ENCODE data around the gene SMYD4. TPM values are rescaled to one million over a fixed set of nuclear protein-coding genes. Genes with fewer than 3 reads are reported as not detected.

The SMYD4 gene
- total and polyA plus RNA-seq, 2 experiments from 2014 or later: 17.0 to 21.9 TPM

GRCh38 chr17:1796800-1797199 lies 32.9 kb downstream of the SMYD4 start (continued):
- TF ChIP-seq, protein P1, sequence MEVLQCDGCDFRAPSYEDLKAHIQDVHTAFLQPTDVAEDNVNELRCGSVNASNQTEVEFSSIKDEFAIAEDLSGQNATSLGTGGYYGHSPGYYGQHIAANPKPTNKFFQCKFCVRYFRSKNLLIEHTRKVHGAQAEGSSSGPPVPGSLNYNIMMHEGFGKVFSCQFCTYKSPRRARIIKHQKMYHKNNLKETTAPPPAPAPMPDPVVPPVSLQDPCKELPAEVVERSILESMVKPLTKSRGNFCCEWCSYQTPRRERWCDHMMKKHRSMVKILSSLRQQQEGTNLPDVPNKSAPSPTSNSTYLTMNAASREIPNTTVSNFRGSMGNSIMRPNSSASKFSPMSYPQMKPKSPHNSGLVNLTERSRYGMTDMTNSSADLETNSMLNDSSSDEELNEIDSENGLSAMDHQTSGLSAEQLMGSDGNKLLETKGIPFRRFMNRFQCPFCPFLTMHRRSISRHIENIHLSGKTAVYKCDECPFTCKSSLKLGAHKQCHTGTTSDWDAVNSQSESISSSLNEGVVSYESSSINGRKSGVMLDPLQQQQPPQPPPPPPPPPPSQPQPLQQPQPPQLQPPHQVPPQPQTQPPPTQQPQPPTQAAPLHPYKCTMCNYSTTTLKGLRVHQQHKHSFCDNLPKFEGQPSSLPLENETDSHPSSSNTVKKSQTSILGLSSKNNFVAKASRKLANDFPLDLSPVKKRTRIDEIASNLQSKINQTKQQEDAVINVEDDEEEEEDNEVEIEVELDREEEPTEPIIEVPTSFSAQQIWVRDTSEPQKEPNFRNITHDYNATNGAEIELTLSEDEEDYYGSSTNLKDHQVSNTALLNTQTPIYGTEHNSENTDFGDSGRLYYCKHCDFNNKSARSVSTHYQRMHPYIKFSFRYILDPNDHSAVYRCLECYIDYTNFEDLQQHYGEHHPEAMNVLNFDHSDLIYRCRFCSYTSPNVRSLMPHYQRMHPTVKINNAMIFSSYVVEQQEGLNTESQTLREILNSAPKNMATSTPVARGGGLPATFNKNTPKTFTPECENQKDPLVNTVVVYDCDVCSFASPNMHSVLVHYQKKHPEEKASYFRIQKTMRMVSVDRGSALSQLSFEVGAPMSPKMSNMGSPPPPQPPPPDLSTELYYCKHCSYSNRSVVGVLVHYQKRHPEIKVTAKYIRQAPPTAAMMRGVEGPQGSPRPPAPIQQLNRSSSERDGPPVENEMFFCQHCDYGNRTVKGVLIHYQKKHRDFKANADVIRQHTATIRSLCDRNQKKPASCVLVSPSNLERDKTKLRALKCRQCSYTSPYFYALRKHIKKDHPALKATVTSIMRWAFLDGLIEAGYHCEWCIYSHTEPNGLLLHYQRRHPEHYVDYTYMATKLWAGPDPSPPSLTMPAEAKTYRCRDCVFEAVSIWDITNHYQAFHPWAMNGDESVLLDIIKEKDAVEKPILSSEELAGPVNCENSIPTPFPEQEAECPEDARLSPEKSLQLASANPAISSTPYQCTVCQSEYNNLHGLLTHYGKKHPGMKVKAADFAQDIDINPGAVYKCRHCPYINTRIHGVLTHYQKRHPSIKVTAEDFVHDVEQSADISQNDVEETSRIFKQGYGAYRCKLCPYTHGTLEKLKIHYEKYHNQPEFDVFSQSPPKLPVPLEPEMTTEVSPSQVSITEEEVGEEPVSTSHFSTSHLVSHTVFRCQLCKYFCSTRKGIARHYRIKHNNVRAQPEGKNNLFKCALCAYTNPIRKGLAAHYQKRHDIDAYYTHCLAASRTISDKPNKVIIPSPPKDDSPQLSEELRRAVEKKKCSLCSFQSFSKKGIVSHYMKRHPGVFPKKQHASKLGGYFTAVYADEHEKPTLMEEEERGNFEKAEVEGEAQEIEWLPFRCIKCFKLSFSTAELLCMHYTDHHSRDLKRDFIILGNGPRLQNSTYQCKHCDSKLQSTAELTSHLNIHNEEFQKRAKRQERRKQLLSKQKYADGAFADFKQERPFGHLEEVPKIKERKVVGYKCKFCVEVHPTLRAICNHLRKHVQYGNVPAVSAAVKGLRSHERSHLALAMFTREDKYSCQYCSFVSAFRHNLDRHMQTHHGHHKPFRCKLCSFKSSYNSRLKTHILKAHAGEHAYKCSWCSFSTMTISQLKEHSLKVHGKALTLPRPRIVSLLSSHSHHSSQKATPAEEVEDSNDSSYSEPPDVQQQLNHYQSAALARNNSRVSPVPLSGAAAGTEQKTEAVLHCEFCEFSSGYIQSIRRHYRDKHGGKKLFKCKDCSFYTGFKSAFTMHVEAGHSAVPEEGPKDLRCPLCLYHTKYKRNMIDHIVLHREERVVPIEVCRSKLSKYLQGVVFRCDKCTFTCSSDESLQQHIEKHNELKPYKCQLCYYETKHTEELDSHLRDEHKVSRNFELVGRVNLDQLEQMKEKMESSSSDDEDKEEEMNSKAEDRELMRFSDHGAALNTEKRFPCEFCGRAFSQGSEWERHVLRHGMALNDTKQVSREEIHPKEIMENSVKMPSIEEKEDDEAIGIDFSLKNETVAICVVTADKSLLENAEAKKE (CRISPR knock-in tag; IDR thresholded peaks at IDR 0.05): no peak
- TF ChIP-seq ETS1 (IDR thresholded peaks at IDR 0.05) (no peak), CTCF (conservative IDR thresholded peaks at IDR 0.05; ENCODE audit: low read depth in 2 of 2) (no peak), EZH2 (IDR thresholded peaks at IDR 0.05; ENCODE audit: low read depth, unreplicated experiment) (no peak), NANOG (IDR thresholded peaks at IDR 0.05; ENCODE audit: borderline replicate concordance) (no peak)

DNA sequence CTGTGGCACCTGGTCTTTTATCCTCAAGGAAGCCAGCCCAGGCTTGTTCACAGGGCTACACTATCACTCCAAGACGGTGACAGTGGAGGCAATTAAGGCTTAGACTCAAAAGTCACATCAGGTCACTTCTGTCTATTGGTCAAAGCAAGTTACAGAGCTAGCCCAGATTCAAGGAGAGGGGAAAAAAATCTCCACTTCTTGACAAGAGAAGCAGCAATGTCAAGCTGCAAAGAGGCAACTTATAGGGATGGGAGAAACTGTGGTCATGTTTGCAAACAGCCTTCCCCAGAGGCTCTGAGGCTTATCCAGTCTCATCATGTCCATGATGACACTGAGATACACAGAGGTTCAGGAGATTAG lies 36.3 kb downstream of the SMYD4 start:
- 0 out of 2 replicates have a peak, but pooled peaks cover 3% of the 10 kb centered on the region for H3K36me3 ChIP-seq (ENCODE audit: insufficient read depth)
- H3K79me2 ChIP-seq (replicated peaks; ENCODE audit: insufficient read depth): peaks cover 32% of the 10 kb centered on the region
- Mint-ChIP-seq H3K4me1 (no peaks in the 10 kb centered on the region), H3K36me3 (ENCODE audit: low read depth) (peaks cover 19% of the 10 kb centered on the region; the same call in 2 of the 3 replicates), H3K4me3 (no peak overlapping the region), H3K27ac (no peak overlapping the region), H3K27me3 (ENCODE audit: insufficient read depth, low read depth, poor library complexity) (peaks cover 9% of the 10 kb centered on the region), H3K9me3 (no peaks in the 10 kb centered on the region)
- H3K4me3 ChIP-seq: no peak overlapping the region
- H3K4me1 ChIP-seq (ENCODE audit: insufficient read depth): no peaks in the 10 kb centered on the region
- DNase-seq (ENCODE audit: low spot score): no peak
- H2AFZ ChIP-seq: no peak overlapping the region
- no peak for ATAC-seq
- H3K9me2 ChIP-seq (ENCODE audit: insufficient read depth): no peaks in the 10 kb centered on the region
- no peaks in the 10 kb centered on the region for H3K27me3 ChIP-seq (ENCODE audit: insufficient read depth)
- peak overlapping the region; percentile 39 for H3K27ac ChIP-seq (ENCODE audit: low read depth)
- H4K20me1 ChIP-seq (replicated peaks; ENCODE audit: insufficient read depth): peaks cover 28% of the 10 kb centered on the region
- H3K4me2 ChIP-seq: no peak overlapping the region
- H3F3A ChIP-seq (replicated peaks; ENCODE audit: low read depth): no peaks in the 10 kb centered on the region
- TF ChIP-seq, protein P2, sequence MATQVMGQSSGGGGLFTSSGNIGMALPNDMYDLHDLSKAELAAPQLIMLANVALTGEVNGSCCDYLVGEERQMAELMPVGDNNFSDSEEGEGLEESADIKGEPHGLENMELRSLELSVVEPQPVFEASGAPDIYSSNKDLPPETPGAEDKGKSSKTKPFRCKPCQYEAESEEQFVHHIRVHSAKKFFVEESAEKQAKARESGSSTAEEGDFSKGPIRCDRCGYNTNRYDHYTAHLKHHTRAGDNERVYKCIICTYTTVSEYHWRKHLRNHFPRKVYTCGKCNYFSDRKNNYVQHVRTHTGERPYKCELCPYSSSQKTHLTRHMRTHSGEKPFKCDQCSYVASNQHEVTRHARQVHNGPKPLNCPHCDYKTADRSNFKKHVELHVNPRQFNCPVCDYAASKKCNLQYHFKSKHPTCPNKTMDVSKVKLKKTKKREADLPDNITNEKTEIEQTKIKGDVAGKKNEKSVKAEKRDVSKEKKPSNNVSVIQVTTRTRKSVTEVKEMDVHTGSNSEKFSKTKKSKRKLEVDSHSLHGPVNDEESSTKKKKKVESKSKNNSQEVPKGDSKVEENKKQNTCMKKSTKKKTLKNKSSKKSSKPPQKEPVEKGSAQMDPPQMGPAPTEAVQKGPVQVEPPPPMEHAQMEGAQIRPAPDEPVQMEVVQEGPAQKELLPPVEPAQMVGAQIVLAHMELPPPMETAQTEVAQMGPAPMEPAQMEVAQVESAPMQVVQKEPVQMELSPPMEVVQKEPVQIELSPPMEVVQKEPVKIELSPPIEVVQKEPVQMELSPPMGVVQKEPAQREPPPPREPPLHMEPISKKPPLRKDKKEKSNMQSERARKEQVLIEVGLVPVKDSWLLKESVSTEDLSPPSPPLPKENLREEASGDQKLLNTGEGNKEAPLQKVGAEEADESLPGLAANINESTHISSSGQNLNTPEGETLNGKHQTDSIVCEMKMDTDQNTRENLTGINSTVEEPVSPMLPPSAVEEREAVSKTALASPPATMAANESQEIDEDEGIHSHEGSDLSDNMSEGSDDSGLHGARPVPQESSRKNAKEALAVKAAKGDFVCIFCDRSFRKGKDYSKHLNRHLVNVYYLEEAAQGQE (IDR thresholded peaks at IDR 0.05; ENCODE audit: unreplicated experiment): no peak
